ENCODE results near the gene LBX2. TPM values are rescaled to one million over a fixed set of nuclear protein-coding genes. Genes with fewer than 3 reads are reported as not detected.

The LBX2 gene
- total and polyA plus RNA-seq, 2 of the 4 experiments (the other 2 are of a cell fraction): 0.18 to 0.62 TPM

DNA sequence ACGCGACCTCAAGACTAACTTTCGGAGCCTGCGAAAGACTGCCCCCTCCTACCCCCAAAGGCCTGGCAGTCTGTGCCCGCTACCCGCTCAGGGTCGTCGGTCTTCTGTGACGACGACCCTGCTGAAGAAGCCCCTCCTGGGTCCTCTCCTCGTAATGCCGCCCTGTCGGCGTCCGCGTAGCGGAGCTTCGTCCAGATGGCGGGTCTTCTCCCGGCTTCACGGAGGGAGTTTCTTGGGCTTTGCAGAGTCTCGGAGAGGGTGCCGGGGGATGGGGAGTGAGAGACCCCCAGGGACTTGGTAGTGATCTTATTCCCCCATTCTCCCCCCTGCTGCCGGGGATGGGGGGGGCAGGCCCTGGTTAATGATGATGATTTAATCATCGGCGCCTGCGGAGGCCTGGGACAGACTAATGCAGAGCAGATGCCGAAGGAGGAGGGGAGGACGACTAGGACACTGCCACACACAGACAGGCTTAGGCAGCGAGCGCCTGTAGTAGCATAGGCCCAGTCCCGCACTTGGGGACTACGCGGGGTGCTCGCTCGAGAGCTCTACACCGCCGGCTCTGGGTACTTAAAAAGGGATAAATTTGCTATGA, 8.6 kb upstream of the LBX2 start:
- Histone ChIP-seq H3K4me3 (ENCODE audit: insufficient read depth, low read depth, low read length) (peak overlapping the region; percentile 75), H3K4me1 (ENCODE audit: control insufficient read depth, insufficient read depth, low read length) (peaks cover 15% of the 10 kb centered on the region), H3K27me3 (ENCODE audit: control insufficient read depth, insufficient read depth, low read length) (peaks cover 24% of the 10 kb centered on the region), H3K14ac (replicated peaks; ENCODE audit: low read depth, low read length) (peak overlapping the region; percentile 21; the same call in 1 of the 2 replicates), H2AFZ (replicated peaks; ENCODE audit: low read length, poor library complexity) (peak overlapping the region; percentile 100), H3K23ac (ENCODE audit: low read depth, low read length) (peak overlapping the region; percentile 33; the same call in 1 of the 2 replicates), H2AK9ac (replicated peaks; ENCODE audit: low read depth, low read length, poor library complexity) (peak overlapping the region; percentile 81), H3K9me1 (ENCODE audit: insufficient read depth, low read length) (peaks cover 9% of the 10 kb centered on the region), H4K20me1 (ENCODE audit: insufficient read depth, low read length) (no peaks in the 10 kb centered on the region), H3K9me3 (ENCODE audit: control insufficient read depth, insufficient read depth, low read length) (0 out of 2 replicates have a peak, but pooled peaks cover 2% of the 10 kb centered on the region), H4K8ac (ENCODE audit: low read depth in 2 of 2, low read length in 2 of 2) (peak overlapping the region; percentile 91 to 94), H4K5ac (ENCODE audit: low read depth, low read length) (peak overlapping the region; percentile 71), H2BK120ac (ENCODE audit: low read depth, low read length) (0 out of 2 replicates have a peak overlapping the region, but pooled peaks have one; percentile 4), H3K27ac (ENCODE audit: insufficient read depth, low read length) (peak overlapping the region; percentile 10), H2BK20ac (ENCODE audit: low read depth, low read length) (no peak overlapping the region), H2AK5ac (ENCODE audit: low read depth, low read length) (peak overlapping the region; percentile 14; the same call in 1 of the 2 replicates), H4K91ac (ENCODE audit: insufficient read depth, low read depth, low read length) (peak overlapping the region; percentile 29), H3K18ac (ENCODE audit: low read depth, low read length) (peak overlapping the region; percentile 1; the same call in 1 of the 2 replicates), H3K36me3 (ENCODE audit: control insufficient read depth, insufficient read depth, low read length) (peaks cover 16% of the 10 kb centered on the region), H2BK5ac (ENCODE audit: low read depth, low read length, poor library complexity, severe bottlenecking) (peak overlapping the region; percentile 6), H3K56ac (ENCODE audit: extremely low read depth, insufficient read depth, low read length) (peak overlapping the region; percentile 49; the same call in 1 of the 2 replicates), H3K4ac (ENCODE audit: low read depth, low read length) (peak overlapping the region; percentile 70), H3K9ac (ENCODE audit: low read depth, low read length) (peak overlapping the region; percentile 36), H2BK15ac (ENCODE audit: low read depth, low read length) (no peak overlapping the region), H3K79me1 (ENCODE audit: low read depth in 1 of 2, low read length in 2 of 2) (peaks cover 12 to 33% of the 10 kb centered on the region in 2 experiments), H3K4me2 (ENCODE audit: low read depth, low read length) (peak overlapping the region; percentile 60)
- in situ Hi-C loops (cut with MboI; ENCODE audit: low sequenced_read_pairs): no loop called here
- dilution Hi-C loops (cut with HindIII; ENCODE audit: low sequenced_read_pairs, unreplicated experiment): no loop called here
- WGBS, 2 experiments (ENCODE audit: extremely low coverage in 2 of 2, insufficient read length in 1 of 2): 8% methylated on average over 10 of the region's 38 CpGs; no CpG with 5 or more reads in 1 of the 2 experiments
- DNase-seq (peak; percentile 38), ATAC-seq (ENCODE audit: low read depth) (peak; percentile 3)
- POLR2A ChIA-PET (ENCODE audit: unreplicated experiment): no interaction called here
- no TSS peak for BruUV-seq (replicated peaks)
- TF ChIP-seq MXI1 (IDR thresholded peaks at IDR 0.05; ENCODE audit: borderline replicate concordance, low read depth, low read length): no peak
- TF ChIP-seq FOS (IDR thresholded peaks at IDR 0.05; ENCODE audit: low read depth, low read length): no peak
- no peak for TF ChIP-seq RAD21 (IDR thresholded peaks at IDR 0.05; ENCODE audit: low read length)
- TF ChIP-seq, protein P1, sequence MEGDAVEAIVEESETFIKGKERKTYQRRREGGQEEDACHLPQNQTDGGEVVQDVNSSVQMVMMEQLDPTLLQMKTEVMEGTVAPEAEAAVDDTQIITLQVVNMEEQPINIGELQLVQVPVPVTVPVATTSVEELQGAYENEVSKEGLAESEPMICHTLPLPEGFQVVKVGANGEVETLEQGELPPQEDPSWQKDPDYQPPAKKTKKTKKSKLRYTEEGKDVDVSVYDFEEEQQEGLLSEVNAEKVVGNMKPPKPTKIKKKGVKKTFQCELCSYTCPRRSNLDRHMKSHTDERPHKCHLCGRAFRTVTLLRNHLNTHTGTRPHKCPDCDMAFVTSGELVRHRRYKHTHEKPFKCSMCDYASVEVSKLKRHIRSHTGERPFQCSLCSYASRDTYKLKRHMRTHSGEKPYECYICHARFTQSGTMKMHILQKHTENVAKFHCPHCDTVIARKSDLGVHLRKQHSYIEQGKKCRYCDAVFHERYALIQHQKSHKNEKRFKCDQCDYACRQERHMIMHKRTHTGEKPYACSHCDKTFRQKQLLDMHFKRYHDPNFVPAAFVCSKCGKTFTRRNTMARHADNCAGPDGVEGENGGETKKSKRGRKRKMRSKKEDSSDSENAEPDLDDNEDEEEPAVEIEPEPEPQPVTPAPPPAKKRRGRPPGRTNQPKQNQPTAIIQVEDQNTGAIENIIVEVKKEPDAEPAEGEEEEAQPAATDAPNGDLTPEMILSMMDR (conservative IDR thresholded peaks at IDR 0.05; ENCODE audit: low read depth, low read length): no peak
- TF ChIP-seq, protein P2, sequence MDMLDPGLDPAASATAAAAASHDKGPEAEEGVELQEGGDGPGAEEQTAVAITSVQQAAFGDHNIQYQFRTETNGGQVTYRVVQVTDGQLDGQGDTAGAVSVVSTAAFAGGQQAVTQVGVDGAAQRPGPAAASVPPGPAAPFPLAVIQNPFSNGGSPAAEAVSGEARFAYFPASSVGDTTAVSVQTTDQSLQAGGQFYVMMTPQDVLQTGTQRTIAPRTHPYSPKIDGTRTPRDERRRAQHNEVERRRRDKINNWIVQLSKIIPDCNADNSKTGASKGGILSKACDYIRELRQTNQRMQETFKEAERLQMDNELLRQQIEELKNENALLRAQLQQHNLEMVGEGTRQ (IDR thresholded peaks at IDR 0.05; ENCODE audit: low read depth, low read length): no peak
- TF ChIP-seq SMC3 (IDR thresholded peaks at IDR 0.05; ENCODE audit: low read depth, low read length): no peak
- no peak for TF ChIP-seq RFX5 (IDR thresholded peaks at IDR 0.05; ENCODE audit: low read depth, low read length)
- no peak for TF ChIP-seq CEBPB (IDR thresholded peaks at IDR 0.05; ENCODE audit: low read depth, low read length)
- TF ChIP-seq MAFK (IDR thresholded peaks at IDR 0.05; ENCODE audit: low read depth, low read length): no peak
- TF ChIP-seq CHD1 (IDR thresholded peaks at IDR 0.05; ENCODE audit: low read depth, low read length): no peak
- no peak for TF ChIP-seq RCOR1 (IDR thresholded peaks at IDR 0.05; ENCODE audit: insufficient replicate concordance, low read length)
- CTCF ChIA-PET: interaction anchor here (0.8 kb wide), 1 partner anchor 79 kb away, joined by 3 read pairs; no protein-coding TSS in a partner anchor
- intact Hi-C loops (cut with micrococcal nuclease): loop anchor here (2.0 kb wide), 1 partner anchor 47 kb away; the partner anchor contains the start of gene DOK1
